ENCODE data around the gene PAX5. TPM values are rescaled to one million over a fixed set of nuclear protein-coding genes. Genes with fewer than 3 reads are reported as not detected.

The PAX5 gene
- polyA plus RNA-seq, 2 of the 4 experiments (the other 2 are of a cell fraction), result not detected

DNA sequence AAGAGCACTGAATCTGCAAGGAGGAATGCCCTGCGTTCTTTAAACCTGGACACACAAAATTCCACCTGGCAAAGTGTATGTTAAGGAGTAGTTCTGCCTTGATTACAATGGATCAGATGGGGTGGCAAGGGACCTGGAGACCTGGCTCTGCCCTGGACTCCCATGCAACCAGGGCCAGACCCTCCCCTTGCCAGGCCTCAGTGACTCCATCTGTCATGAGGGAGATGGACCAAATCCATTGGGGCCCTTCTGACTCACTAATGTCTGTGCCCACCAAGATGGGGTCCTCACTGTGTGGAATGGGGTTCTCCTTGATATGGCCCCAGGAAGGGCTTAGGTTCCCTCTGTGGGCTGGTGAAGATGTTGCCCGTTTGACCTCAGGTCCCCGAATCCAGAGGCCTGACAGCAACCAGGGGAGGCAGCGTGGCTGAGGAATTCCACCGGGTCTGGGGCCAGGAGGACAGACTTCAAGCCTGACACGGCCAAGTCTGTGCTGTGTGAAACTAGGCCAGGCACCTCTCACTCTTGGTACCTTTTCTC is 100.3 kb downstream of the PAX5 start:
- FAIRE-seq (no peak), ATAC-seq (no peak), DNase-seq (ENCODE audit: low read depth in 1 of 2, low spot score in 1 of 2) (no peak)
- Histone ChIP-seq H3K9me3 (peaks cover 5% of the 10 kb centered on the region; the same call in 2 of the 3 replicates), H3K4me3 (no peak overlapping the region), H3K27ac (no peak overlapping the region), H3K4me2 (no peak overlapping the region), H3K4me1 (peaks cover 17% of the 10 kb centered on the region)
- ChIA-PET CTCF (no interaction called here), POLR2A (no interaction called here)
- TF ChIP-seq RARB (CRISPR knock-in tag; IDR thresholded peaks at IDR 0.05) (no peak), NR3C1 (IDR thresholded peaks at IDR 0.05) (no peak), FOXS1 (CRISPR knock-in tag; IDR thresholded peaks at IDR 0.05) (no peak), KDM1A (IDR thresholded peaks at IDR 0.05; ENCODE audit: low read depth) (no peak), EP300 (IDR thresholded peaks at IDR 0.05) (no peak), SREBF2 (IDR thresholded peaks at IDR 0.05) (no peak), MYC (IDR thresholded peaks at IDR 0.05; ENCODE audit: borderline replicate concordance, low read length) (no peak), HDAC2 (IDR thresholded peaks at IDR 0.05) (no peak), RFX5 (IDR thresholded peaks at IDR 0.05) (no peak)
- TF ChIP-seq, protein P1, sequence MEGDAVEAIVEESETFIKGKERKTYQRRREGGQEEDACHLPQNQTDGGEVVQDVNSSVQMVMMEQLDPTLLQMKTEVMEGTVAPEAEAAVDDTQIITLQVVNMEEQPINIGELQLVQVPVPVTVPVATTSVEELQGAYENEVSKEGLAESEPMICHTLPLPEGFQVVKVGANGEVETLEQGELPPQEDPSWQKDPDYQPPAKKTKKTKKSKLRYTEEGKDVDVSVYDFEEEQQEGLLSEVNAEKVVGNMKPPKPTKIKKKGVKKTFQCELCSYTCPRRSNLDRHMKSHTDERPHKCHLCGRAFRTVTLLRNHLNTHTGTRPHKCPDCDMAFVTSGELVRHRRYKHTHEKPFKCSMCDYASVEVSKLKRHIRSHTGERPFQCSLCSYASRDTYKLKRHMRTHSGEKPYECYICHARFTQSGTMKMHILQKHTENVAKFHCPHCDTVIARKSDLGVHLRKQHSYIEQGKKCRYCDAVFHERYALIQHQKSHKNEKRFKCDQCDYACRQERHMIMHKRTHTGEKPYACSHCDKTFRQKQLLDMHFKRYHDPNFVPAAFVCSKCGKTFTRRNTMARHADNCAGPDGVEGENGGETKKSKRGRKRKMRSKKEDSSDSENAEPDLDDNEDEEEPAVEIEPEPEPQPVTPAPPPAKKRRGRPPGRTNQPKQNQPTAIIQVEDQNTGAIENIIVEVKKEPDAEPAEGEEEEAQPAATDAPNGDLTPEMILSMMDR (IDR thresholded peaks at IDR 0.05), result no peak
- TF ChIP-seq, protein P2, sequence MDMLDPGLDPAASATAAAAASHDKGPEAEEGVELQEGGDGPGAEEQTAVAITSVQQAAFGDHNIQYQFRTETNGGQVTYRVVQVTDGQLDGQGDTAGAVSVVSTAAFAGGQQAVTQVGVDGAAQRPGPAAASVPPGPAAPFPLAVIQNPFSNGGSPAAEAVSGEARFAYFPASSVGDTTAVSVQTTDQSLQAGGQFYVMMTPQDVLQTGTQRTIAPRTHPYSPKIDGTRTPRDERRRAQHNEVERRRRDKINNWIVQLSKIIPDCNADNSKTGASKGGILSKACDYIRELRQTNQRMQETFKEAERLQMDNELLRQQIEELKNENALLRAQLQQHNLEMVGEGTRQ (IDR thresholded peaks at IDR 0.05), result no peak
- TF ChIP-seq, protein P3, sequence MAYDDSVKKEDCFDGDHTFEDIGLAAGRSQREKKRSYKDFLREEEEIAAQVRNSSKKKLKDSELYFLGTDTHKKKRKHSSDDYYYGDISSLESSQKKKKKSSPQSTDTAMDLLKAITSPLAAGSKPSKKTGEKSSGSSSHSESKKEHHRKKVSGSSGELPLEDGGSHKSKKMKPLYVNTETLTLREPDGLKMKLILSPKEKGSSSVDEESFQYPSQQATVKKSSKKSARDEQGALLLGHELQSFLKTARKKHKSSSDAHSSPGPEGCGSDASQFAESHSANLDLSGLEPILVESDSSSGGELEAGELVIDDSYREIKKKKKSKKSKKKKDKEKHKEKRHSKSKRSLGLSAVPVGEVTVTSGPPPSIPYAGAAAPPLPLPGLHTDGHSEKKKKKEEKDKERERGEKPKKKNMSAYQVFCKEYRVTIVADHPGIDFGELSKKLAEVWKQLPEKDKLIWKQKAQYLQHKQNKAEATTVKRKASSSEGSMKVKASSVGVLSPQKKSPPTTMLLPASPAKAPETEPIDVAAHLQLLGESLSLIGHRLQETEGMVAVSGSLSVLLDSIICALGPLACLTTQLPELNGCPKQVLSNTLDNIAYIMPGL (CRISPR knock-in tag; IDR thresholded peaks at IDR 0.05; ENCODE audit: borderline replicate concordance), result no peak
- 70% methylated on average over 6 of the region's 6 CpGs for WGBS (ENCODE audit: missing lambda C conversion rate)

DNA sequence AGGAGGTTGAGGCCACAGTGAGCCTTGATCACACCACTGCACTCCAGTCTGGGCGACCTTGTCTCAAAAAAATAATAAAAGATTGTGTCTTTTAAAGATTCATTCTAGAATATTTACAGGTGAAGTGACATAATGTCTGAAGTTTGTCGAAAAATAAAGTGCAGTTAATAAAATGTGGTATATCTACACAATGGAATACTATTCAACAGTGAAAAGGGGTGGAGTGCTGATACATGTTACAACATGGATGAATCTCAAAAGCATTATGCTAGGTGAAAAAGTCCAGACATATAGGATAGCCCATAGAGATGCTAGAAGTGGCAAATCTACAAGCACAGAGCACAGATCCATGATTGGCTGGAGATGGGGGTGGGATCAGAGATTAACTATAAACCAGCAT is 101.9 kb downstream of the PAX5 start:
- H3K9me3 ChIP-seq, result peaks cover 5% of the 10 kb centered on the region; the same call in 2 of the 3 replicates
- no peak for ATAC-seq
- FAIRE-seq, result no peak
- DNase-seq (ENCODE audit: low read depth in 1 of 2, low spot score in 1 of 2), result no peak
- CTCF ChIA-PET, result interaction anchor here (0.7 kb wide), 1 partner anchor 67 kb away, joined by 3 read pairs; no protein-coding TSS in a partner anchor
- H3K4me2 ChIP-seq, result no peak overlapping the region
- no peak overlapping the region for H3K27ac ChIP-seq
- WGBS (ENCODE audit: missing lambda C conversion rate), result 41% methylated on average over 2 of the region's 2 CpGs
- H3K4me3 ChIP-seq, result no peak overlapping the region
- peaks cover 20% of the 10 kb centered on the region for H3K4me1 ChIP-seq
- POLR2A ChIA-PET, result no interaction called here
- TF ChIP-seq JUNB (IDR thresholded peaks at IDR 0.05), result no peak
- no peak for TF ChIP-seq TP53 (CRISPR knock-in tag; IDR thresholded peaks at IDR 0.05)
- TF ChIP-seq ZFP36 (IDR thresholded peaks at IDR 0.05; ENCODE audit: borderline replicate concordance, partially characterized antibody), result no peak
- TF ChIP-seq HOXA7 (CRISPR knock-in tag; IDR thresholded peaks at IDR 0.05), result no peak
- no peak for TF ChIP-seq EHMT2 (IDR thresholded peaks at IDR 0.05; ENCODE audit: low read depth)
- TF ChIP-seq NPAS2 (CRISPR knock-in tag; IDR thresholded peaks at IDR 0.05; ENCODE audit: borderline replicate concordance), result no peak
- TF ChIP-seq, protein P4, sequence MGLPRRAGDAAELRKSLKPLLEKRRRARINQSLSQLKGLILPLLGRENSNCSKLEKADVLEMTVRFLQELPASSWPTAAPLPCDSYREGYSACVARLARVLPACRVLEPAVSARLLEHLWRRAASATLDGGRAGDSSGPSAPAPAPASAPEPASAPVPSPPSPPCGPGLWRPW (IDR thresholded peaks at IDR 0.05), result no peak
- TF ChIP-seq HOXB13 (CRISPR knock-in tag; IDR thresholded peaks at IDR 0.05; ENCODE audit: low read depth), result no peak
- TF ChIP-seq RFX5 (IDR thresholded peaks at IDR 0.05), result no peak
- TF ChIP-seq EHF (CRISPR knock-in tag; IDR thresholded peaks at IDR 0.05), result no peak
- TF ChIP-seq, protein P5, sequence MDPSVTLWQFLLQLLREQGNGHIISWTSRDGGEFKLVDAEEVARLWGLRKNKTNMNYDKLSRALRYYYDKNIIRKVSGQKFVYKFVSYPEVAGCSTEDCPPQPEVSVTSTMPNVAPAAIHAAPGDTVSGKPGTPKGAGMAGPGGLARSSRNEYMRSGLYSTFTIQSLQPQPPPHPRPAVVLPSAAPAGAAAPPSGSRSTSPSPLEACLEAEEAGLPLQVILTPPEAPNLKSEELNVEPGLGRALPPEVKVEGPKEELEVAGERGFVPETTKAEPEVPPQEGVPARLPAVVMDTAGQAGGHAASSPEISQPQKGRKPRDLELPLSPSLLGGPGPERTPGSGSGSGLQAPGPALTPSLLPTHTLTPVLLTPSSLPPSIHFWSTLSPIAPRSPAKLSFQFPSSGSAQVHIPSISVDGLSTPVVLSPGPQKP (IDR thresholded peaks at IDR 0.05; ENCODE audit: low read depth, low read length), result no peak
- TF ChIP-seq MYC (IDR thresholded peaks at IDR 0.05; ENCODE audit: borderline replicate concordance, low read length), result no peak
- TF ChIP-seq, protein P6, sequence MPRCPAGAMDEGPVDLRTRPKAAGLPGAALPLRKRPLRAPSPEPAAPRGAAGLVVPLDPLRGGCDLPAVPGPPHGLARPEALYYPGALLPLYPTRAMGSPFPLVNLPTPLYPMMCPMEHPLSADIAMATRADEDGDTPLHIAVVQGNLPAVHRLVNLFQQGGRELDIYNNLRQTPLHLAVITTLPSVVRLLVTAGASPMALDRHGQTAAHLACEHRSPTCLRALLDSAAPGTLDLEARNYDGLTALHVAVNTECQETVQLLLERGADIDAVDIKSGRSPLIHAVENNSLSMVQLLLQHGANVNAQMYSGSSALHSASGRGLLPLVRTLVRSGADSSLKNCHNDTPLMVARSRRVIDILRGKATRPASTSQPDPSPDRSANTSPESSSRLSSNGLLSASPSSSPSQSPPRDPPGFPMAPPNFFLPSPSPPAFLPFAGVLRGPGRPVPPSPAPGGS (IDR thresholded peaks at IDR 0.05), result no peak

Data from A549 (cell line).